GM19025 (cell line): ENCODE measurements around the gene HS6ST3.

Experiments
- ATAC-seq: cut with Tn5 transposase; IDR thresholded peaks from one replicate; pipeline ENCODE4 v1.9.1; 2021; ENCODE audit warnings: mild to moderate bottlenecking, low read depth, moderate library complexity; ENCODE audit not compliant: unreplicated experiment

The HS6ST3 gene

DNA sequence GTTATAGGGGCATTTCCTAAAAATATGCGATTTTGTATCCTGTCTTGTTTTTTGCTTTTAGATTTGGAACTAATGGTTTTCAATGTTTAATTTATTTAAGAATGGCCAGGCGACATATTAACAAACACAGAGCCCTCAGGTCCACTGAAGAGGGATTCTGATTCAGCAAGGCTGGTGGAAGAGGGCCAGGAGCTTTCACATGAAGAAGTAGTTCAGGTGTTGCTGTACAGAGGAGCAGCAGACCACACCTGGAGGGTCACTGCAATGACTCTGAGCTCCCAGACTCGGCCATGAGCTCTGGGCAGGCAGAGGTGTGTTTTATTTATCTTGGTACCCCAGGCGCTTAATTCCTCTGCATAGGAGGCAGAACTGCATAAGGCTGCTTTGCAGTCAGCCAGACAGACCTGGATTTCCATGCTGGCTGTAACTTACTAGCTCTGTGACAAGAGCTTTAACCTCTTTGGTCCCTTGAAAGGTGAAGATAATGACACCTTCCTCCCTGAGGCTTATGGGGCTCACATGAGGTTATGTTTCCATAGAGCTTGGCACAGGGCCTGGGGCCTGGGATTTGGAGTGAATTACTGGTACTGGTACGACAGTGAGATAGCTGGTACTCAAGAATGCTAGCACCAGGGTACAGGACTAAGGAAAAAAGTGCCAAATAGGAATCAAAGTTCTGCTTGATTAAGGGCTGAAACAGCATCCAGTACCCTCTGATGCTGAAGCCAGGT lies 719.6 kb downstream of the HS6ST3 start:
- ATAC-seq: no peak

DNA sequence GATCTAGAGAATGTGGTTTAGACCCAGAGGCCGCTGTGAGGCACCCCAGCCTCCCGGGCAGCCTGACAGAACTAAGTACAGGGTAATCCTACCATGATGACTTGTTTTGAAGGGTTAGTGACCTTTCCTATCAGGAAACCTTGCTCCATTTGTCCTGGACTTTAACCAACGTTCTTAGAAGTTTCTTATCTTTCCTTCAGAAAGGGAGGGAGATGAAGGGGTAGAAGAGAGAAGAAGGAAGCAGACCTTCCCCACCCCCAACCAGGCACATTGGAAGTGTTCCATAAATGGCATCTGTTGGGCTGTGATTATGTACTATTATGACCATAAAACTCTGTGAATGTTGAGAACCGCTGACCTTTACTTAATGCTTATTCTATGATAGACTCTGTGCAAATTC lies 720.2 kb downstream of the HS6ST3 start:
- no peak for ATAC-seq

DNA sequence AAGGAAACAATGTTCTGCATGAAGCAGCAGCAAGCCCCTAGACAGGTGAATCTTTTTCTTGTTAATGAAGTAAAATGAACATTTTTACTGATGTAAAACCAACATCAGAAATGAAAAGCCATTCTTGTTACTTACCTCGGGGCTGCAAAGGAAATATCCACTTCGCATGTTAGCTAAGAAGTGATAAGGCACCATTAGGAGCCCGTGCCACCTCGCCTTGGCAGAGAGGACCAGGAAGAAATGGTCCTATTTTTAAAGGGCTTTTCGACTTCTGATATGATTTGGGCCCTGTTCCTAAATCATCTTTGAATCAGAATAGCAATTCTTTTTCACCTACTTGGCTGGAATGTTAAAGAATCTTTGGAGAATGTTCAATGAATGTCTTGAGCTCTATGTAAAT lies 721.1 kb downstream of the HS6ST3 start:
- ATAC-seq: no peak

DNA sequence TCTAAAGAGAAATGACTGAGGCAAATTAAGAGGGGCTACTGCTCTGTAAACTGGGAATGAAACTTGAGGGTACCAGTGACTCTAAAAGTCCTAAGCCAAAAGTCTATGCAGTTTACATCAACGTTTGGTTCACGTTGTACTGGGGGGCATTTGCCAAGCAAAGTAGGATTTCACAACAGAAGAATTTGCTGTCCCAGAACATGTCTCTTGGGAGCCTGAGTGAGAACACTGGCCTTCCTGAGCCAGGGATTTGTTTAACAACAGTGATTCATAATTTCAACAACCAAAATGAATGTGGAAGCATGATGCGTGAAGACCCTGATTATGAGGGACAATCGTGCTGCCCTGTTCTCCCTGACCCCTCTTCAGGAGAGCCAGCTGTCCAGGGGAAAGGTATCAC lies 726.4 kb downstream of the HS6ST3 start:
- no peak for ATAC-seq

DNA sequence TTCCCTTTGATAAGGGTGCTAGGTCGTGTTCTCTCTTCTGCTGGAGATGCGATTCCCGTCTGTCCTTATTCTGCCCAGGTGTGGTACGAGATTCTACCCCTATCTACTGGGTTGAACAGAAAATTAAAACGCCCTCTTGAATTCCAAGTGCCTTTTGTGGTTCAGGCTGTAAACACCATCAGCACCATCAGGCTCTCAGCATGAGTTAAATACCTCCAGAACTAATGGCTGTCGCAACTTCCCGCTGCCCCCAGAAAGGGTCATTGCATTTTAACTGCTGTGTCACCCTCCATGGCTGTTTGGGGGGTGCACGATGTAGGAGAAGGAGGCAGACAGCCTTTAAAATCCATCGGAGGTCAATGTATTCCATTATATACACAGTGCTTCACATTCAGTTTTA lies 727.0 kb downstream of the HS6ST3 start:
- no peak for ATAC-seq

DNA sequence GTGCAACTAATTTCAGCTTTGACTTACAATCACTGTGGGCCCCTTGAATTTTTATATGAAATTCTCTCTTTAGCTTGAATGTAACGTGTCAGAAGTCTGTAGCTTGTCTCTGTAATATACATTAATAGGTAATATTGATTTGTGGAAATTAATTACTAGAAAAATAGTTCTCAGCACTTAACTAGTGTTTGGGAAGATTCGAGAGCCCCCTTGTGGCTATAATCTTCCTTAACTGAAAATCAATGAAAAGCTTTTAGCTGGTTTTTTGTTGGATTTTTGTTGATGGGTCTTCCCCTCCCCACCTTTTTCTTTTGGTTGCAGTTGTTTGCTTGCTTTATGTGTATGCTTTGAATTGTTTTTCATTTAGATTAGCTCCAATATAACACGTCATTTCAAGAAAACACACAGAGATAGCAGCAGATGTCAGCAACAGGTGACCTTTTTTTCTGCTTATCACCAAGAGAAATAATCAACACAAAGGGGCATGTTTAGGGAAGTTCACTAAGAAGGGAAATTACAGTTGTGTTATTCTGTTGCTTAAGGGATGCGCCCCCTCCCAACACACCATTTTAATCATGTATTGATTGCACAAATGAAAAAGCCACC lies 727.5 kb downstream of the HS6ST3 start:
- no peak for ATAC-seq

DNA sequence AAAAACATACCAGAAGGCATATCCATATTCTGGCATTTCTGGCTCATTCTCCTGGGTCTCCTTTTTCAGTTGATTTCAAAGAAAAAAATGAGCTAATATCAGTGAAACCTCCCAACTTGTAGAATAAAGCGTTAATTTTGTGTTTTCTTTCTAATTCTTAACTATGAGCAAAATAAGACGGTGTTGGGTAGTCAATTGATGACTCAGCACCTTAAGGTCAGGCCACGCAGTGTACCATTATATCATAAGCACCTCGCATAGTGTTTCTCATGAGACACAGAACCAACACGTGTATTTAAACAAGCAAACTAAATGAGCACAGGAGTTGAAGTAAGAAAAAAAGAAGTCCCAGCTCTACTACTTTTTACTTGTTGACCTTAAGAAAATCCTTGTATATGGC lies 729.5 kb downstream of the HS6ST3 start:
- ATAC-seq: no peak

DNA sequence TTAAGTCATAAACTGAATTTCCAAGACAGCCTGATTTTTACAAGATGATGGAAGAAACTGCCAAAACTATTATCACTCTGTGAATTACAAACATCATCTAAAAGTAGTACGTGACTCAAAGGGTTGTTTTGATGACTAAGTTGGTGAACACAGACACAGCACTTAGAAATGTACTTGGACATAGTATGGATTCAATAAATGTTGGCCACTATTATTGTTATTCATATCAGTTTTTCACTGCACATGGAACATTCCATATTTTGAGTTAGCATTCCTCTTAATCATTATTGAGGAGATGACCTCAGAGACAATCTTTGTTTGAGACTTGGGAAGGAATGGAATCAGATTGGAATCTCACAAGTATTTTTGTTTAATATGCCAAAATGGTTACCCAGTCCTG lies 731.5 kb downstream of the HS6ST3 start:
- no peak for ATAC-seq

DNA sequence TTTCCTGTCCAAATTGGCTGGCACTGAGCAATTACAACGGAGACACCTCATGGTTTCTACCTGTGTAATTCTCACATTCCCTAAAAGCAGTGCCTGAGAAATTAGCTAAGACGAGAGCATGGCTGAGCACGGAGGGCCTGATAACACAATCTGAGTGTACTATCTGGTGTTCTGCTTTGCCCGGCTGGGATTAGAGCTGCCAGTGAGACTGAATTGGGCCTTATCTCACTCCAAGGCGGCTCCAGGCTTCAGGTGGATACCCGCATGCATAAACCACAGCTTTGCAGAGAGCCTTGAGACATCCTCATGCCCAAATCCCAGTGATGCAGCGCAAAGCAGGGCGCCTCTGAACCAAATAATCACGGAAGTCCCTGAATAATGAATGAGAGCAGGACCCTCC lies 732.1 kb downstream of the HS6ST3 start:
- no peak for ATAC-seq

DNA sequence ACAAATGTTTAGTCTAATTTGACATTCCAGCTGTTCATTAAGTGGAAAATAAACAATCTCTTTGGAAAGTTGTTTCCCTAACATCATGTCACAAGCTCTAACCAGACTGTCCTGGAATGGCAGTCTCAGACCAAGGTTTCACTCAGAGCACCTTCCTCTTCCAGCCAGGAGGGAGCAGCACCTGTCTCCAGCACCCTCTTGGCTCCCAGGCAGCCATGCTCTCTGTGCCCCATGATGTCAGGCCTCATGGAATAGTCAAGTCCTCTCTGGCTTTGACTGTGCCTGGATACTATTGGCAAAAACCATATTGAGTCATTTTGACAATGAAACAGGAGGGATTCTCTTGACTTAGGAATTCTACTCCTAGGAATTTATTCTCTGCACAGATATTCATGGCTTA lies 733.0 kb downstream of the HS6ST3 start:
- ATAC-seq: no peak

DNA sequence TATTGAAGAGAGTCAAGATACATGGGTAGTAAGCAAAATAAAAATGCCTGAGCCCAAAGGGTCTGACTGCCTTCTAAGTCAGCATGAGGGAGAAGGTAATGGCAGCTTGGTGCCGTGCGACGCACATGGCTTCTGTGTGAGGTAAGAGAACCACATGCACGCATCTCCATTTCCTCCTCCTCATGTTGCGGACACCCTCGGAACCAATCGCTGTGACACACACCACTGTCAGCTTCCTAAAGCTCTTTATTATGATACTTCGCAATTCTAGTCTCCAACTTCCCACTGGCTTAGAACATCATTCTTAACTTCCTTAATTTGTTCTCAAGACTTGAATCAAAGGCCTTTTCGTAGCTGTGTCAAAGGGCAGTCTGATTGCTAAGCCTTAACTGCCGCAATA lies 734.2 kb downstream of the HS6ST3 start:
- no peak for ATAC-seq

DNA sequence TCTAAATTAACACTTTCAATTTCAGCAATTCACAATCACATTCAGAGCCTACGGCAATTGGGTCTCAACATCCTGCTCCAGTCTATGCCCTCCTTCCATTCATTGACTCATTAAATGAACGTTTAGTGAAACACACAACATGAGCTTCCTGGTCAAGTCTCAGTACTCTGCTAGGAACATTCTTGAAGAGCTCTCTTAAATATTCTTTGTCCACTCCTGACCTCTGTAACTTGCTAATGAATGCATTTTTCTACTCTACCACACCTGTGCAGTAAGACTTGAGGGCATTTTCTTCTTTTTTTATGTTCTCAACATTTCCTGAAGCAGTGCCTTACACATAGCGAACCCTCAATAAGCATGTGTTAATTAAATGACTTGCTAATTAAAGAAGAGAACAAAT lies 735.7 kb downstream of the HS6ST3 start:
- no peak for ATAC-seq

DNA sequence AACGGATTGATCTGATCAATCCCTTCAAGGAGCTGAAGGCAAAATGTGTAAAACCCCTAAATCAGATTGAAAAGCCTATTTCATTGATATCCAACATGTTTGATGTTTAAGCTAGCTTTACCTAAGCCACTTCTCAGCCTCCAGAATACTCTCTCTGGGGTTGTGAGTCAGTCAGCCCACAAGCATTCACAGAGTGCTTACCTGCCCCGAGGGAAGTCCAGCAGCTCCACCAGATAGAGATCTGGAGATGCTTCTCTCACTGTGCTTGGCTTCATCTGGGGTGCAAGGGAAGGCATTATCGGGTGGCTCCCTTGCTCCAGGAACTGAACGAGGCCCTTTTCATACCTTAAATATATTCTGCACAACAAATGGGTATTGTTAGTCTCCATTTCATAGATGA lies 744.7 kb downstream of the HS6ST3 start:
- no peak for ATAC-seq

DNA sequence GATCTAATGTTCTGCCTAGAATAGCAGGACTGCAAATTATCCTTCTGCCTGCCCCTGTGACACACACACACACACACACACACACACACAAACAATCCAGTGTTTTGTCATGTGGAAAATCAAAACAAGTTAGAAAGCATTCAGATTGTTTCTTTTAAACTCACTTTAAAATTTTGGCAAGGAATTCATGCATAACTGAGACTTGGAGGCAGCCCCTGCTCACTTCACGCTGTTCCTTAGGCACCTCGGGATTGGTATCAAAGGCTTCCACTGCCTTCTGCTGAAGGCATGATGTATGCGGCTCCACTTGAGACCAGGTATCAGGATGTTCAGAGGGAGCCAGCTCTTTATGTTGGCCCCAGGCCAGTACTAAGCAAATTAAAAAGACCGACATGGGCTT lies 745.6 kb downstream of the HS6ST3 start:
- no peak for ATAC-seq

DNA sequence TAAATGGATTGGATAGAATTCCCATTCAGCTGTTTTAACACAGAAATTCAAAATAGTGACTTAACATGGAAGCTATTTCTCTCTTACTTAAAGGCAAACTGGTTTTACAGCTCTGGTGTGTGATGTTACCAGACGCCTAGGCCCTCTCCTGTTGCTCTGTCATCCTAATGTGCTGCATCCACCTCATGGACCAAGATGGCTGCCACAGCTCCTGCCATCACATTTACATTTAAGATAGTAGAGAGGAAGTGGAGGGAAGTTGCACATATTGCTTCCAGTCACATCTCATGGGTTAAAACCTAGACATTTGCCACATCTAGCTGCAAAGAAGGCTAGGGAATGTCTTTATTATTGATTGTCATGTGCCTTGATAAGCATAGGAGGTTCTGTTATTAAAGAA lies 746.8 kb downstream of the HS6ST3 start:
- no peak for ATAC-seq

DNA sequence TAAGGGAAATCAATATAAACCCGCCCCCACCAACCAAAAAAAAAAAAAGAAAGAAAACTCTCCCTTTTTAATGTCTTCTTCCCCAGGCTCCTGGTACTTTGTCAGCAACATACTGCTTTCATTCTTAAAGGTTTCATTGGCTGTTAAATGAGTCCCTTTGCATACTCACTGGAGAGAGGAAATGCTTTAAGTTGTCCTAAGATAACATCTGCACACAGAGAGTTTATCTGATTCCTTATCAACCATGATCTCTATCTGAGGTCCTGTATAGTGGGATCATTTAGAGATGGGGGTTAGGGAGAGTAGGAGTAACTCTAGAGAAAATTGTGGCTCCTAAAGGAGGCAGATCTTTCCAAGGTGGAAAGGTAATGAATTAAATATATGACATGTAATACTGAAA lies 747.9 kb downstream of the HS6ST3 start:
- no peak for ATAC-seq

DNA sequence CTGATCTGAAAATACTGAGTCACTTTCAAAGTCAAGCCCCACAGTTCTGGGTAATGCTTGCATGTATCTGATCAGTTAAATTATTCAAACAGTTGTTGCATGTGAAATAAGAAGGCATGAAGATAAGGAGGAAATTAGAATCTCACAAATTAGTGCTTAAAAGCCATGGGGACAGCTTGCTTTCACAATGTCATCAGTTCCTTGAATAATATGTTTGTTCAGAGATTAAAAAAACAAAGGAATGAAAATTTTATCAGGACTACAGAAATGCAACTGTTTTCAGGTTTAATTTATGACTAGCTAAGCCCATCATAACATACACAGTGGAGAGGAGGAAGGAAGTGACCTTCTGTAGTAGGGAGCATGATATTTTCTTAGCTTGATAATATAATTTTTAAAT lies 754.3 kb downstream of the HS6ST3 start:
- ATAC-seq: no peak

DNA sequence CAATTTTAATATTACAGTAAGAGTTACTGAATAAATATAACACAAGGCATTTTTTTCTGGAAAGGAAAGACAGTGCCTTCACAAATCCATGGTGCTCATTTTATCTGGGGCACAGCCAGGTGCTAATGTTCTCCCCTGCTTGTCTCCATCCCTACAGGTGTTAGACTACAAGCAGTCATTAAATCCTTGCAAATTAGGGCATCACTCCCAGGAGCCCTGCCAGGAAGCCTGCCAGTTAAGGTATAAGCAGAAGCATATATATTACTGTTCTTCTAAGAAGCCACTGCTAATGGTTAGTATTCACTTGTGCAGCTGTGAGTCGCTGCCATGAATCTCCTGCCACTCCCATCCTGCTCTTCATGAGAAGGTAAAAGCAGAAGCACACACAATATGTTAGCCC lies 754.7 kb downstream of the HS6ST3 start:
- ATAC-seq: no peak

DNA sequence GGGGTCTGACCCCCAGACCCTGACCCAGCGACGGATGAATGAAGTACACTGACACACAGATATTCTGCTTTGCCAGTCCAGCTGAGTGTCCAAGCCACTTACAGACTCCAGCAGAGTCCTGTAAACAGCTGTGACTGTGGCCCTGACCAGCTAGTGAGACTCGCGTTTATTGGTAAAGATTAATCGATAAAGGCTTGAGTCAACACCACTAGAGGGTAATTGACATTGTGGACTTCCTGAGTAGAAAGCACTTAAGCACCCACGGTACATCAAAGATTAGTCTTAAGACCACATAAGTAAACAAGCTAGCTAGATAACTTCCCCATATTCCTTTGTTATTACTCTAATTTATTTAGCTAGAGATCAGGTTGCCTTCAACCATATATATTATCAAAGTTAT lies 758.4 kb downstream of the HS6ST3 start:
- ATAC-seq: no peak

DNA sequence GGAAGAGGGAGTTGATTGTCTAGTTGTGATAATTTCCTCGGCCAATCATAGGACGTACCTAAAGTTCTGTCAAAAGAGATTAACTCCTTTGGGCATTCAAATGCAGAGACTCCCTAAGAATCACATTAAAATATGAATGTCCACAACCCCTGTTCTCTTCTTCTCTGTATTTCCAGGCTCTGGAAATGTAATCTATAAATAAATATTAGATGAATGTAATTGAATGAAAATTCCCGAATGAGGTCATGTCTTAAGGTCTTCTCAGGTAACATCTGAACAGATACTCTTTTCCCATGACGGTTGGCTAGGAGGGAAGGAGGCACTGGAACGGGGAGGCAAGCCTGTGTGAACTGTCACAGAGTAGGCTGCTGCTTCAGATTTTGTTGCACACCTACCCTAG lies 759.2 kb downstream of the HS6ST3 start:
- no peak for ATAC-seq

DNA sequence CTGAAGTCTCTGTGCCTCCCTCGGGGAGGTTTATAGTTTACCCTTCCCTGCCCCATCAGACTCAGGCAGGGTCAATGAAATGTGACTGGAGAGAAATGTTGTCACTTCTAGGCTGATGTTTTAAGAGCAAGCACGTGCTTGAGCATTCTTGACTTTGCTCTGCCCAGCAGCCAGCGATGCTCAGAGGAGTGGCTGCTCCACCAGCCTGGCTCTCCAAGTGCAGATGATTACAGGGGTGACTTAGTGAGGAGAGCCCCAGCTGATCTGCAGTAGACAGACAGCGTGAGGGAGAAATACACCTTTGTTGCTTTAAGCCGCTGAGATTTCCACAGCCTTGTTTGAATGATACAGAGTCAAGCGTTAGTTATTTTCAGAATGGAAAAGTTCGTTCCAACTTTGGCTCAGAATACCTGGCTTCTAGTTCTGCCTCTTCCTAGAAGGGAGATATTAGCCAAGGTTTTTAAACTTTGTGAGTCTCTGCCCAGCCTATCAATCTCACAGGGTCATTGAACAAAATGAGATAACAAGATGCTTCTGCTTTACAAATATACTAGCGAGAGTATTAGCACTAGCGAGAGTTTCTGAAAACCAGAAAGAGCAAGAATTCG lies 760.7 kb downstream of the HS6ST3 start:
- ATAC-seq: no peak

DNA sequence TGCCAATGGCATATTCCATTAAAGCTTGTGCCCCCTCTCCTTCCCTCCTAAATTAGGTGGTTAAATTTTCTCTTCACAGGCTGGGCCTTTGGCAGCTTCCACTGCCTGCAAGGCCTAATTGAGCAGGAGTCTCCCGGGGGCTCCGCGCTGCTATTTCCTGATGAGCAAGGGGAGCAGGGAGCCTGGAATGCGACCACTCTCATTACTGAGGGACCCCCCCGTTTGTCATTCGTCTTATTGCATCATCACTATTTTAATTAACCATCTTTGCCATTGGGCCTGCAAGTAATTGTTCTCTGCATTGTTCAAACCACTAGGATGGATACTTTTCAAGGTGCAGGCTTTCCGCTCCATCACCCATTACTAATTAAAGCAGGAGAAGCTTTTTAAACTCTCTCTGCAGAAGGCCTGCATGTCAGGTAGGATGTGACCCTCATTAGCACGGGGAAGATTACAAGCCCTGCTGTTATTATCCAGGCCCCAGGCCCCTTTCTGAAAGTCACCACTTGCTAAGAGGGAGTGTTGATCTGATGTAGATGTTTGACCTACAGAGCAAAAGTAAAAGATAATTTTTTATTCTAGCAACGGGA lies 762.0 kb downstream of the HS6ST3 start:
- no peak for ATAC-seq
